ENCODE measurements around the gene COG8. TPM values are rescaled to one million over a fixed set of nuclear protein-coding genes. Genes with fewer than 3 reads are reported as not detected.
"Not testable (repeated sequence)": the region's sequence is repeated elsewhere in the genome, so short reads cannot be mapped to it uniquely, and the experiment has no call there.

Gene COG8
- total and polyA plus RNA-seq, 4 donors = 11.2 to 37.4 (median 24.2) TPM

DNA sequence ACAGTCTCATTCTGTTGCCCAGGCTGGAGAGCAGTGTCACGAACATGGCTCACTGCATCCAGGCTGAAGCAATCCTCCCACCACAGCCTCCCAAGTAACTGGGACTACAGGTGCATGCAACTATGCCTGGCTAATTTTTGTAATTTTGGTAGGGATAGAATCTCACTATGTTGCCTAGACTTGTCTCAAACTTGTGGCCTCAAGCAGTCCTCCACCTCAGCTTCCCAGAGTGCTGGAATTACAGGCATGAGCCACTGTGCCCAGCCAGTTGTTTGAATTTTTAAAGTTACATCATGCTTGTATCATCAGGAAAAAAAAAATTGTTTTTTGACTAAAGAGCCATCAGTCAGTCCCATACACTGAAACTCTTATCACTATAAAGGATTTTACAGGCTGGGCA, 45.3 kb downstream of the COG8 start:
- no peak overlapping the region for H3K27ac ChIP-seq (ENCODE audit: low read depth in 1 of 2, low read length in 2 of 2)
- no peaks in the 10 kb centered on the region for H3K27me3 ChIP-seq (ENCODE audit: control insufficient read depth in 4 of 4, insufficient read depth in 4 of 4, low read length in 3 of 4)
- H3K9ac ChIP-seq (ENCODE audit: low read depth in 1 of 2, low read length in 2 of 2) = no peak overlapping the region
- H3K4me1 ChIP-seq (ENCODE audit: control insufficient read depth in 4 of 4, insufficient read depth in 4 of 4, low read length in 3 of 4) = no peaks in the 10 kb centered on the region
- TF ChIP-seq RAD21 (IDR thresholded peaks at IDR 0.05) (no peak), EGR1 (IDR thresholded peaks at IDR 0.05; ENCODE audit: low read depth in 2 of 2) (no peak), HNF4G (IDR thresholded peaks at IDR 0.05) (no peak), SP1 (IDR thresholded peaks at IDR 0.05) (no peak), FOXA2 (IDR thresholded peaks at IDR 0.05) (no peak)
- TF ChIP-seq, protein P1, sequence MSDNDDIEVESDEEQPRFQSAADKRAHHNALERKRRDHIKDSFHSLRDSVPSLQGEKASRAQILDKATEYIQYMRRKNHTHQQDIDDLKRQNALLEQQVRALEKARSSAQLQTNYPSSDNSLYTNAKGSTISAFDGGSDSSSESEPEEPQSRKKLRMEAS (IDR thresholded peaks at IDR 0.05) = no peak
- TF ChIP-seq, protein P2, sequence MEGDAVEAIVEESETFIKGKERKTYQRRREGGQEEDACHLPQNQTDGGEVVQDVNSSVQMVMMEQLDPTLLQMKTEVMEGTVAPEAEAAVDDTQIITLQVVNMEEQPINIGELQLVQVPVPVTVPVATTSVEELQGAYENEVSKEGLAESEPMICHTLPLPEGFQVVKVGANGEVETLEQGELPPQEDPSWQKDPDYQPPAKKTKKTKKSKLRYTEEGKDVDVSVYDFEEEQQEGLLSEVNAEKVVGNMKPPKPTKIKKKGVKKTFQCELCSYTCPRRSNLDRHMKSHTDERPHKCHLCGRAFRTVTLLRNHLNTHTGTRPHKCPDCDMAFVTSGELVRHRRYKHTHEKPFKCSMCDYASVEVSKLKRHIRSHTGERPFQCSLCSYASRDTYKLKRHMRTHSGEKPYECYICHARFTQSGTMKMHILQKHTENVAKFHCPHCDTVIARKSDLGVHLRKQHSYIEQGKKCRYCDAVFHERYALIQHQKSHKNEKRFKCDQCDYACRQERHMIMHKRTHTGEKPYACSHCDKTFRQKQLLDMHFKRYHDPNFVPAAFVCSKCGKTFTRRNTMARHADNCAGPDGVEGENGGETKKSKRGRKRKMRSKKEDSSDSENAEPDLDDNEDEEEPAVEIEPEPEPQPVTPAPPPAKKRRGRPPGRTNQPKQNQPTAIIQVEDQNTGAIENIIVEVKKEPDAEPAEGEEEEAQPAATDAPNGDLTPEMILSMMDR (IDR thresholded peaks at IDR 0.05; ENCODE audit: low read depth, low read length, missing input control) = no peak
- TF ChIP-seq, protein P3, sequence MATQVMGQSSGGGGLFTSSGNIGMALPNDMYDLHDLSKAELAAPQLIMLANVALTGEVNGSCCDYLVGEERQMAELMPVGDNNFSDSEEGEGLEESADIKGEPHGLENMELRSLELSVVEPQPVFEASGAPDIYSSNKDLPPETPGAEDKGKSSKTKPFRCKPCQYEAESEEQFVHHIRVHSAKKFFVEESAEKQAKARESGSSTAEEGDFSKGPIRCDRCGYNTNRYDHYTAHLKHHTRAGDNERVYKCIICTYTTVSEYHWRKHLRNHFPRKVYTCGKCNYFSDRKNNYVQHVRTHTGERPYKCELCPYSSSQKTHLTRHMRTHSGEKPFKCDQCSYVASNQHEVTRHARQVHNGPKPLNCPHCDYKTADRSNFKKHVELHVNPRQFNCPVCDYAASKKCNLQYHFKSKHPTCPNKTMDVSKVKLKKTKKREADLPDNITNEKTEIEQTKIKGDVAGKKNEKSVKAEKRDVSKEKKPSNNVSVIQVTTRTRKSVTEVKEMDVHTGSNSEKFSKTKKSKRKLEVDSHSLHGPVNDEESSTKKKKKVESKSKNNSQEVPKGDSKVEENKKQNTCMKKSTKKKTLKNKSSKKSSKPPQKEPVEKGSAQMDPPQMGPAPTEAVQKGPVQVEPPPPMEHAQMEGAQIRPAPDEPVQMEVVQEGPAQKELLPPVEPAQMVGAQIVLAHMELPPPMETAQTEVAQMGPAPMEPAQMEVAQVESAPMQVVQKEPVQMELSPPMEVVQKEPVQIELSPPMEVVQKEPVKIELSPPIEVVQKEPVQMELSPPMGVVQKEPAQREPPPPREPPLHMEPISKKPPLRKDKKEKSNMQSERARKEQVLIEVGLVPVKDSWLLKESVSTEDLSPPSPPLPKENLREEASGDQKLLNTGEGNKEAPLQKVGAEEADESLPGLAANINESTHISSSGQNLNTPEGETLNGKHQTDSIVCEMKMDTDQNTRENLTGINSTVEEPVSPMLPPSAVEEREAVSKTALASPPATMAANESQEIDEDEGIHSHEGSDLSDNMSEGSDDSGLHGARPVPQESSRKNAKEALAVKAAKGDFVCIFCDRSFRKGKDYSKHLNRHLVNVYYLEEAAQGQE (IDR thresholded peaks at IDR 0.05) = no peak
- H3K4me3 ChIP-seq (ENCODE audit: low read depth in 1 of 3, low read length in 3 of 3) = no peak overlapping the region
- H3K36me3 ChIP-seq (ENCODE audit: control insufficient read depth in 4 of 4, insufficient read depth in 3 of 4, low read depth in 1 of 4, low read length in 3 of 4) = peaks cover 0 to 1% (median 0%) of the 10 kb centered on the region in 4 donors
- DNase-seq (ENCODE audit: low spot score) = no peak
- WGBS = 98% methylated on average over 1 of the region's 1 CpG
- H3K9me3 ChIP-seq (ENCODE audit: control insufficient read depth in 4 of 4, low read length in 3 of 4) = no peaks in the 10 kb centered on the region

DNA sequence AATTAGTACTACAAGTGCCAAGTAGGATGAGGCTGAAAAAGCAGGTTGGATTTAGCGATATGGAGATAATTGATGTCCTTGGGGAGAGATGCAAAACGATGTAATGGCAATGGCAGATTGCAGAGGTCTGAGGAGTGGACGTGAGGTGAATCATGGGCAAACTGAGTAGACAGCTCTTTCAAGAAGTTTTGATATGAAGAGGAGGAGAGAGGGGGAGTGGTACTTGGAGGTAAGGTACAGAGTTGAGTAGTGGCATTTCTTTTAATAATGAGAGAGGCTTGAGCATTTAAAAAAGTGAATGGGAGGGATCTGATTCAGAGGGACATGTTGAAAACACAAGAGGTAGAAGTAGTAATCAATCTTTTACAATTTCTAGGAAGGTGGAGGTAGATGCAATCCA, 46.0 kb downstream of the COG8 start:
- DNase-seq (ENCODE audit: low spot score) = no peak
- WGBS = 85% methylated on average over 3 of the region's 3 CpGs
- no peak overlapping the region for H3K9ac ChIP-seq (ENCODE audit: low read depth in 1 of 2, low read length in 2 of 2)
- peaks cover 0 to 1% (median 0%) of the 10 kb centered on the region in 4 donors for H3K36me3 ChIP-seq (ENCODE audit: control insufficient read depth in 4 of 4, insufficient read depth in 3 of 4, low read depth in 1 of 4, low read length in 3 of 4)
- H3K9me3 ChIP-seq (ENCODE audit: control insufficient read depth in 4 of 4, low read length in 3 of 4) = no peaks in the 10 kb centered on the region
- H3K4me1 ChIP-seq (ENCODE audit: control insufficient read depth in 4 of 4, insufficient read depth in 4 of 4, low read length in 3 of 4) = no peaks in the 10 kb centered on the region
- H3K4me3 ChIP-seq (ENCODE audit: low read depth in 1 of 3, low read length in 3 of 3) = no peak overlapping the region
- no peaks in the 10 kb centered on the region for H3K27me3 ChIP-seq (ENCODE audit: control insufficient read depth in 4 of 4, insufficient read depth in 4 of 4, low read length in 3 of 4)
- no peak for TF ChIP-seq SP1 (IDR thresholded peaks at IDR 0.05)
- TF ChIP-seq RAD21 (IDR thresholded peaks at IDR 0.05) = no peak
- TF ChIP-seq, protein P3 (IDR thresholded peaks at IDR 0.05) = no peak
- no peak for TF ChIP-seq JUND (IDR thresholded peaks at IDR 0.05)
- TF ChIP-seq NR2F2 (IDR thresholded peaks at IDR 0.05) = no peak
- TF ChIP-seq EGR1 (IDR thresholded peaks at IDR 0.05; ENCODE audit: low read depth in 2 of 2) = no peak
- no peak for TF ChIP-seq HNF4A (conservative IDR thresholded peaks at IDR 0.05)
- no peak for TF ChIP-seq FOXA2 (IDR thresholded peaks at IDR 0.05)
- TF ChIP-seq RXRA (IDR thresholded peaks at IDR 0.05) = no peak
- TF ChIP-seq, protein P1 (IDR thresholded peaks at IDR 0.05) = no peak
- H3K27ac ChIP-seq (ENCODE audit: low read depth in 1 of 2, low read length in 2 of 2) = no peak overlapping the region

DNA sequence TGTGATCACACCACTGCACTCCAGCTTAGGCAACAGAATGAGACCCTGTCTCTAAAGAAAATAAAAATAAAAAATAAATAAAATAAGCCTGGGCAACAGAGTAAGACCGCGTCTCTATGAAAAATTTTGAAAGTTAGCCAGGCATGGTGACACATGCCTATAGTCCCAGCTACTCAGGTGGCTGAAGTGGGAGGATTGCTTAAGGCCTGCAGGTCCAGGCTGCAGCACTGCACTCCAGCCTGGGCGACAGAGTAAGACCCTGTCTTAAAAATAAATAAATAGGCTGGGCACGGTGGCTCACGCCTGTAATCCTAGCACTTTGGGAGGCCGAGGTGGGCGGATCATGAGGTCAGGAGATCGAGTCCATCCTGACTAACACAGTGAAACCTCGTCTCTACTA, 47.7 kb downstream of the COG8 start:
- 96% methylated on average over 9 of the region's 9 CpGs for WGBS
- not testable (repeated sequence) for H3K4me3 ChIP-seq (ENCODE audit: low read depth in 1 of 3, low read length in 3 of 3); H3K27ac ChIP-seq (ENCODE audit: low read depth in 1 of 2, low read length in 2 of 2)

More for the DNA sequence above, 47.7 kb downstream of the COG8 start:
- not testable (repeated sequence) for H3K36me3 ChIP-seq (ENCODE audit: control insufficient read depth in 4 of 4, insufficient read depth in 3 of 4, low read depth in 1 of 4, low read length in 3 of 4); H3K9me3 ChIP-seq (ENCODE audit: control insufficient read depth in 4 of 4, low read length in 3 of 4); H3K4me1 ChIP-seq (ENCODE audit: control insufficient read depth in 4 of 4, insufficient read depth in 4 of 4, low read length in 3 of 4); H3K9ac ChIP-seq (ENCODE audit: low read depth in 1 of 2, low read length in 2 of 2); H3K27me3 ChIP-seq (ENCODE audit: control insufficient read depth in 4 of 4, insufficient read depth in 4 of 4, low read length in 3 of 4); DNase-seq (ENCODE audit: low spot score)
